H7 (cell line): ENCODE data around the gene TLR10. TPM values are rescaled to one million over a fixed set of nuclear protein-coding genes. Genes with fewer than 3 reads are reported as not detected.
"Not testable (repeated sequence)": the region's sequence is repeated elsewhere in the genome, so short reads cannot be mapped to it uniquely, and the experiment has no call there.

Experiments used
- DNase-seq: peaks from one replicate; pipeline ENCODE4 v3.0.0; 2012
- H3K27me3 ChIP-seq: 2 replicates; pipeline ENCODE4 v1.6.0; 2011; ENCODE audit warnings: mild to moderate bottlenecking, low read length; ENCODE audit not compliant: control insufficient read depth, insufficient read depth
- H3K36me3 ChIP-seq: replicated peaks from 2 replicates; pipeline ENCODE4 v1.5.1; 2011; ENCODE audit warnings: low read length; ENCODE audit not compliant: control insufficient read depth, insufficient read depth
- H3K4me3 ChIP-seq: 2 replicates; pipeline ENCODE4 v1.5.1; 2011; ENCODE audit warnings: low read depth, mild to moderate bottlenecking, control low read depth, low read length, moderate library complexity; ENCODE audit not compliant: insufficient read depth
- total RNA-seq: library from RNA; depleted of rRNA; stranded (reverse); fragments of >200 nt; shearing (Covaris generic); gene quantifications from 2 replicates; pipeline ENCODE4 v1.2.3, GENCODE V29; 2014

The TLR10 gene
- total RNA-seq, 1 experiment from 2014 or later = not detected

DNA sequence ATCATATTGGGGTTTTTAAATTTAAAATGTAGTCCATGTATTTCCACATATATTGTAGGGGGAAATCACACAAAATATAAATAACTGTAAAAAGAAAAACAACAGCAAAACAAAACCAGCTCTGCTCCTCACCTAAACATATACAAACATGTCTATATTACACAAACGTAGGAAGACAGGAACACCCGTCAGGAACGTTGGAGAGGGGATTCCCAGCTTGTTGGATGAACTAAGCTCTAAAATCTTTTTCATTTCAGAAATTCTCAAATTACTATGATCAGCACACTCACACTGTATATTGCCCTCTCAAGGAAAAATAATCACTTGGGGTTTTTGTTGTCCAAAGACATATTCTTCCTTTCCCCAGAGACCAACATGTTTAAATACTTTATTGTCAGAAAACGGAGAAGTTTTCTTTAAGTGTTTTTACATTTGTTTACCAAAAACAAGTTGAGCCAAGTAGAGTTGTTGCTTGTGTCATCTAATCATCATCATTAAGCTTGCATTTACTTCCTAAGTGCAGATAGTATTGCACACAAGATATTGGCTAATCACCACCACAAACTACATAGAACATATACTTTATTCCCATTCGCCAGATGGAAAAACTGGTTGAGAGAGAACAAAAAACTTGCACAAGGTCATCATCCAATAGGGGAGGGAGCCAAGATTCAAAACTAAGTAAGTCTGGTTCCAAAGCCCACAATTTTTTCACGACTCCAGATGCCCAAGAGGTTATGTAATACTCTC is 2.4 kb upstream of the TLR10 start:
- Histone ChIP-seq H3K36me3 (no peaks in the 10 kb centered on the region), H3K27me3 (no peaks in the 10 kb centered on the region), H3K4me3 (no peak overlapping the region)
- no peak for DNase-seq

DNA sequence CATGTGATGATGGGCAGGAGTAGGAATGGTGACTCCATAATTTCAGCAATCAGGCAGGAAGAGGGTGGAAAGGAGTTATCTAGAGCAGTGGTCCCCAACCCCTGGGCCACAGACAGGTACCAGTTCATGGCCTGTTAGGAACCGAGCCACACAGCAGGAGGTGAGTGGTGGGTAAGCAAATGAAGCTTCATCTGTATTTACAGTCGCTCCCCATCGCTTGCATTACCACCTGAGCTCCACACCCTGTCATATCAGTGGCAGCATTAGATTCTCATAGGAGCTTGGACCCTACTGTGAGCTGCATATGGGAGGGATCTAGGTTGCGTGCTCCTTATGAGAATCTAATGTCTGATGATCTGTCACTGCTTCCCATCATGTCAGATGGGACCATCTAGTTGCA is 1.4 kb upstream of the TLR10 start:
- DNase-seq = no peak
- Histone ChIP-seq H3K36me3 (no peaks in the 10 kb centered on the region), H3K27me3 (no peaks in the 10 kb centered on the region), H3K4me3 (no peak overlapping the region)

DNA sequence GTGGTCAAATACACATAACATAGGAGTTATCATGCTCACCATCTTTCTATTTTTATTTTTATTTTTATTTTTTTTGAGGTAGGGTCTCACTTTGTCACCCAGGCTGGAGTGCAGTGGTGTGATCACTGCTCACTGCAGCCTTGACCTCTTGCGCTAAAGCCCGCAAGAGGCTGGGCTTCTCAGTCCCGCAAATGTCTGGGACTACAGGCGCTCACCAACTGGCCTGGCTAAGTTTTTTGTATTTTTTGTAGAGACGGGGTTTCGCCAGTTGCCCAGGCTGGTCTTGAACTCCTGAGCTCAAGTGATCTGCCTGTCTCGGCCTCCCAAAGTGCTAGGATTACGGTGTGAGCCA is 295 bp upstream of the TLR10 start:
- H3K36me3 ChIP-seq = no peaks in the 10 kb centered on the region
- DNase-seq = no peak
- H3K27me3 ChIP-seq = no peaks in the 10 kb centered on the region
- H3K4me3 ChIP-seq = no peak overlapping the region

DNA sequence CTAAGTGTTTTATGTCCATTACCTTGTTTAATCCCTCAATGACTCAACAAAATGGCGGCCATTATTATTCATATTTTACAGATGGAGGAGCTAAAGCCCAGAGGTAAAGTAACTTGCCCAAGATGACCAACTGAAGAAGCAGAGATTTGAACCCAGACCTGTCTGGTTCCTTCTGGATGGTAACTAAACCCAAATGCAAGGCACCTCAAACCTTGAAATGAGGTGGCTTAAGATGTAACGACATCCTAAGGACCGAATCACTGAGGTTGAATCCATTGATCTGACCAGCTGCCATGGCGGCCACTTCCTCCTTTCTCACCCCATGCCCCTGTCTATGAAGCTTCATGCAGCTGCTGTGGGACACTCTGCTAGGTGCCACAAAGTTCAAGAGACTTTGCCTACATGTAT is 932 bp downstream of the TLR10 start:
- Histone ChIP-seq H3K36me3 (no peaks in the 10 kb centered on the region), H3K27me3 (no peaks in the 10 kb centered on the region), H3K4me3 (no peak overlapping the region)
- no peak for DNase-seq

DNA sequence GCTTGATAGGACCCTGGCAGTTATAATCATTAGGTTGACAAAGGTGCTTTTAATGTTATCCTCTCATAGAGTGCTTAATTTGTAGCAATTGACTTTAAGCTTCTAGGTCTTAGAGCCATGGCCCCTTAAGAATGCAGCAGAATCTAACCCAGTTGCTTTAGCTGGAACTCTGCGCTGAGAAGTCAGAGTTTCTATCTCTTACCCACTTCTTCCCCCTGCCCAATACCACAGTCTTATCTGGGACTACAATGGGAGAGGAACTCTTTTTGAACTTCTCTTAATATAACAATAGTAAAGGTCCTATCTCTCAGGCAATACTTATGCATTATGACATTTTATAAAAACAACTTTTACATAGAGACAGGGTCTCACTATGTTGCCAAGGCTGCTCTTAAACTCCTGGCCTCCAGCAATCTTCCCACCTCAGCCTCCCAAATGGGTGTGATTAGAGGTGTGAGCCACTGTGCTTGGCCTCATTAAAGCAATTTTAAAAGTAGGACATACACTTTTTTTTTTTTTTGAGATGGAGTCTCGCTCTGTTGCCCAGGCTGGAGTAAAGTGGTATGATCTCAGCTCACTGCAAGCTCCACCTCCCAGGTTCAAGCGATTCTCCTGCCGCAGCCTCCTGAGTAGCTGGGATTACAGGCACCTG is 1.8 kb downstream of the TLR10 start:
- no peak overlapping the region for H3K4me3 ChIP-seq
- H3K36me3 ChIP-seq = no peaks in the 10 kb centered on the region
- no peaks in the 10 kb centered on the region for H3K27me3 ChIP-seq
- no peak for DNase-seq

DNA sequence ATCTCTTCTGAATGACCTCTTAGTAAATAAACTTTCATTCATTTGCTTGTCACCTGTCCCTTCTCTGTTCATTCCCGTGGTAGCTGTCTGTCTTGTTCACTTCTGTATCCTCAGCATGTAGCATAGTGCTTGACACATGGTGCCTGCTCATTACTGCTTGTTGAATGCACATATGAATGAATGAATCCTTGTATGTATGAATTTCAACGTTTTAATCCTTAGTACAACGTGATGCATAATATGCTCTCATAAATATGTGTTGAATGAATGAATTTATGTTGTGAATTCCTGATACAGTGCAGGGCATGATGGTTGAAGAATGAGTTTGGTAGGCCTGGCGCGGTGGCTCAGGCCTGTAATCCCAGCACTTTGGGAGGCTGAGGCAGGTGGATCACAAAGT is 3.0 kb downstream of the TLR10 start:
- no peaks in the 10 kb centered on the region for H3K36me3 ChIP-seq
- no peaks in the 10 kb centered on the region for H3K27me3 ChIP-seq
- H3K4me3 ChIP-seq = no peak overlapping the region
- no peak for DNase-seq

DNA sequence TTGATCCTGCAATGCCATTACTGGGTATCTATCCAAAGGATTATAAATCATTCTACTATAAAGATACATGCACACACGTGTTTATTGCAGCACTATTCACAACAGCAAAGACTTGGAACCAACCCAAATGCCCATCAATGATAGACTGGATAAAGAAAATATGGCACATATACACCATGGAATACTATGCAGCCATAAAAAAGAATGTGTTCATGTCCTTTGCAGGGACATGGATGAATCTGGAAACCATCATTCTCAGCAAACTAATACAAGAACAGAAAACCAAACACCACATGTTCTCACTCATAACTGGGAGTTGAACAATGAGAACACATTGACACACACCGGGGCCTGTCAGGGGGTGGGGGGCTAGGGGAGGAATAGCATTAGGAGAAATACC is 4.9 kb downstream of the TLR10 start:
- not testable (repeated sequence) for H3K27me3 ChIP-seq, H3K36me3 ChIP-seq, DNase-seq, H3K4me3 ChIP-seq

DNA sequence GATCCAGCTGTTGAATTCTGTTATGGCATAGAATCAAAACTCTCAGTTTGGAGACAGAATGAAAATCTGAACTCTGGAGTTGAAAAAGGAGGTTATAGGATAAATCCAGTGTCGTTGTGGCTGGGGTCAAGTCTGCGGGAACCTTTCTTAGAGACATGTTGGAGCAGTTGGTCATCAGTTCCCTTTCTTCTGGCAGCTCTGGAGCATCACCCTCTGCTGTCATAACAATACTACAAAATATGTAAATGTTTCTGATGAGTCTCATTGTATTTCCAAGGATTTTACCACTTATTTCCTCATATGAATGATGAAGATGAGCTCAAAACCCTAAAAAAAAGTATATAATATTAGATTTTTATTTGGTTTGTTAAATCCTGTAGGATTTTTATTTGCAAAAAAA is 7.5 kb downstream of the TLR10 start:
- DNase-seq = no peak
- Histone ChIP-seq H3K27me3 (no peaks in the 10 kb centered on the region), H3K36me3 (no peaks in the 10 kb centered on the region), H3K4me3 (no peak overlapping the region)

DNA sequence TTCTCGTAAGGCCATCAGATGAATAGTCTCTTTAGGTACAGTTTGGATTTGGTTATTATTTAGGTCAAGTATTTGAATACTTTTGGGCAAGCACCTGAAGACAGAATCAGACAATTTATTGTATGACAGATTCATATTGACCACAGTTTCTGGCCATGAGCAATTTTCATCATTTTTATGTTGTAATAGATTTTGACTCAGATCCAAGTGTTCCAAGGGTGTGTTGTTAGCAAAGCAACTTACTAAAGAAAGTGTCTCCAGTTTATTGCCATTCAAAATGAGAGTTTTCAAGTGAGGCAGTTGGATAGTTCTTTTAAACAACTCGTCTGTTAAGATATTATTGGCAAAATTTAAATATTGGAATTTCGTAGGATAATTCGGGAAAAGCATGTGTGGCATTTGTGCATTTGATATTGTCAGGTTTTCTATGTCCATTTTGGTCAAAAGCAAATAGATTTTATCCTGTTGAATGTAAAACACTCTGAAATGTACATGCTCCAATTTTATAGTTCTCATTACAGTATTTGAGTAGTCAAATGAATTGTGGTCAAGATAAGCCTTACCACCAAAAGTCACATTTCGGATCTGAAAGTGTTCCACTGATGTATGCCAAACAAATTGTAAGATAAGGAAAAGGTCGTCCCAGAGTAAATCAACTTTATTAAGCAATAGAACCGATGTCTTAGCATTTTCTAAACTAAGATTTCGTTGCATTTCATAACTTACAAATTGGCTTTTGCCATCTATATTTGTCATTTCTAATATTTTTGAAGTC is 8.4 kb downstream of the TLR10 start:
- H3K27me3 ChIP-seq = no peaks in the 10 kb centered on the region
- no peaks in the 10 kb centered on the region for H3K36me3 ChIP-seq
- H3K4me3 ChIP-seq = no peak overlapping the region
- no peak for DNase-seq

DNA sequence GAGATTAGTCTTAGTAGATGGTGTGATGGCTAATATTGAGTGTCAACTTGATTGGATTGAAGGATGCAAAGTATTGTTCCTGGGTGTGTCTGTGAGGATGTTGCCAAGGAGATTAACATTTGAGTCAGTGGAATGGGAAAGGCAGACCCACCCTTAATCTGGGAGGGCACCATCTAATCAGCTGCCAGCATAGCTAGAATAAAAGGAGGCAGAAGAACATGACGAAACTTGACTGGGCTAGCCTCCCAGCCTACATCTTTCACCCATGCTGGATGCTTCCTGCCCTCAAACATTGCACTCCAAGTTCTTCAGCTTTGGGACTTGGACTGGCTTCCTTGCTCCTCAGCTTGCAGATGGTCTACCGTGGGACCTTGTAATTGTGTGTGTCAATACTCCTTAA is 12.5 kb downstream of the TLR10 start:
- not testable (repeated sequence) for DNase-seq, H3K4me3 ChIP-seq, H3K36me3 ChIP-seq, H3K27me3 ChIP-seq

DNA sequence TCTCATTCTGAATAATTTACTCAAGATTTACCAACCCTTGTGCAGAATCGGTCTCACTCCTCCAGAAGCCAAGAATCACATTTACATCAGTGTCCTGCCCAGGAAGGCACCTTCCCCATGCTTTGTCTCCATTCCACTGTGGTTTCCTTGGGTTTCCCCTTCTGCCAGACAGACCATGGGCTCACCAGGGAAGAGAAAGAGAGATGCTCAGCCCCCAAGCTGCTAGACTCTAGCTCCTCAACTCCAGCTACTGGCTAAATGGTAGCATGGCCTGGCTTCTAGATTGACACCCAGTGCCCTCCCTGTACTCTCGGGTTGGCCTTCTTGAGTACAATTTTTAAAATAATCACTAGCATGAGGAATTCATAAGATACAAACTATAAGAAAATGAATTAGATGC is 12.9 kb downstream of the TLR10 start:
- no peak overlapping the region for H3K4me3 ChIP-seq
- H3K36me3 ChIP-seq = no peaks in the 10 kb centered on the region
- H3K27me3 ChIP-seq = no peaks in the 10 kb centered on the region
- DNase-seq = no peak

DNA sequence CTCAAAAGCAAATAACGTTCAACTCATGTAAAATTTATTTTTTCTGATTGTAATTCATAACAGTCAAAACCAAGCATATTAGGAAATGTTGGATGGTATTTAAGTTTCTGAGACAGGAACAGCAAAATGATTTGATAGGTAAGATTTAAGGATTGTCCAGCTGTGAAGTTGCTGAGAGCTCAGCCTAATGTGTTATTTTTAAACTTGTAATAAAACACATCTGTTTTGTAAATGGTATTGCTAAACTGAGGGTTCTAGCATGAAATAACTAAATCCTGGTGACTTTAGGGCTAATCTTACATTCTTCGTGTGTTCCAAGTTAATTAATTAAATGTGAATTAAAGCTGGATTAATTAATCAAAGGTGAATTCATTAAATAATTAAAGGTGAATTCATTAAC is 13.3 kb downstream of the TLR10 start:
- Histone ChIP-seq H3K36me3 (no peaks in the 10 kb centered on the region), H3K4me3 (no peak overlapping the region), H3K27me3 (no peaks in the 10 kb centered on the region)
- no peak for DNase-seq

DNA sequence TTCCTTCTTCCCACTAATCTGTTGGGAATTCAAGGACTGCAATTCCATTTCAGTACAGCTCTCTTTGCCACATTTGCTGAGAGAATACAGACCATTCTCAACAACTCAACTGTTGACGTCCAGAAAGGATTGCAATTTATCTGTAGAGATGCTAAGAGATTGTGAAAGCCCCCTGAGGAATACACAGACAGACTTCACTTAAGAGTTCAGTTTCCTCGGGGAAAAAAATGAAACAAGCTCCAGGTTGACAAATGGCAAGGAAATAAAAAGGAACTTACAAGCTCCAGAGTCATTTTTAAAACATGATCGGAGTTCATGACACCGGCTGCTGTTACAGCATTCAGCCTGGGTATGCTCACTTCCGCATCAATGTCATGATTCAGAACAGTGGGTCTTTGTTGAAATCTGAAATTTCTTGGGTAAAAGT is 13.8 kb downstream of the TLR10 start:
- H3K4me3 ChIP-seq = no peak overlapping the region
- DNase-seq = no peak

DNA sequence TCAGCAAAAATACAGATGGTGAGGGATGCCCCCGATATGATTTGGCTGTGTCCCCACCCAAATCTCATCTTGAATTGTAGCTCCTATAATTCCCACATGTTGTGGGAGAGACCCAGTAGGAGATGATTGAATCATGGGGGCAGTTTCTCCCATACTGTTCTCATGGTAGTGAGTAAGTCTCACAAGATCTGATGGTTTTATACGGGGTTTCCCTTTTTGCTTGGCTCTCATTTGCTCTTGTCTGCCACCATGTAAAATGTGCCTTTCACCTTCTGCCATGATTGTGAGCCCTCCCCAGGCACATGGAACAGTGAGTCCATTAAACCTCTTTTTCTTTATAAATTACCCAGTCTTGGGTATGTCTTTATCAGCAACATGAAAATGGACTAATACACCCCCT is 15.8 kb downstream of the TLR10 start:
- H3K4me3 ChIP-seq, H3K27me3 ChIP-seq, DNase-seq, H3K36me3 ChIP-seq: not testable (repeated sequence)

More for the DNA sequence above, 13.8 kb downstream of the TLR10 start:
- Histone ChIP-seq H3K27me3 (no peaks in the 10 kb centered on the region), H3K36me3 (no peaks in the 10 kb centered on the region)

DNA sequence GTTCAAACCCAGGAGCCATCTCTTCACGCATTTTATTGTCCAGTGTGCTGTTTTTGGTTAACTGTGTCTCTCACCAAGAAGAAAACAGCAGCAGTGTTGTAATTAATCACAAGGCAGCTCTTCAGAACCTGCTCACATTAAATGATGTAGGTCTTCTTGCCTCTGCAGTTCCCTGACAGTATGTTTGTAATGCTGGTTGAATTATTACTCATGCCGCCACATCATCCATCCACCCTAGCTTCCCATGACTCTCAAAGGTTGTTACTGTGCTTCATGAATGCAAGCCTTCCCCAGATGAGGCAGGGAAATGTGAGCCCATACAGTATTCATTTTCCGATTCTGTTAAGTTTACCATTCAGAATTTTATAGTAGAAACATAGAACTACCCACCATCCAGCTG is 17.4 kb downstream of the TLR10 start:
- DNase-seq = no peak
- H3K36me3 ChIP-seq = no peaks in the 10 kb centered on the region
- H3K4me3 ChIP-seq = no peak overlapping the region
- no peaks in the 10 kb centered on the region for H3K27me3 ChIP-seq
